Measurements from ENCODE around the gene KCNA4. TPM values are rescaled to one million over a fixed set of nuclear protein-coding genes. Genes with fewer than 3 reads are reported as not detected.

The KCNA4 gene
- total RNA-seq (2014; rRNA removed; shearing (Covaris generic); ENCODE audit: low replicate concordance) = not detected in 2 replicates

DNA sequence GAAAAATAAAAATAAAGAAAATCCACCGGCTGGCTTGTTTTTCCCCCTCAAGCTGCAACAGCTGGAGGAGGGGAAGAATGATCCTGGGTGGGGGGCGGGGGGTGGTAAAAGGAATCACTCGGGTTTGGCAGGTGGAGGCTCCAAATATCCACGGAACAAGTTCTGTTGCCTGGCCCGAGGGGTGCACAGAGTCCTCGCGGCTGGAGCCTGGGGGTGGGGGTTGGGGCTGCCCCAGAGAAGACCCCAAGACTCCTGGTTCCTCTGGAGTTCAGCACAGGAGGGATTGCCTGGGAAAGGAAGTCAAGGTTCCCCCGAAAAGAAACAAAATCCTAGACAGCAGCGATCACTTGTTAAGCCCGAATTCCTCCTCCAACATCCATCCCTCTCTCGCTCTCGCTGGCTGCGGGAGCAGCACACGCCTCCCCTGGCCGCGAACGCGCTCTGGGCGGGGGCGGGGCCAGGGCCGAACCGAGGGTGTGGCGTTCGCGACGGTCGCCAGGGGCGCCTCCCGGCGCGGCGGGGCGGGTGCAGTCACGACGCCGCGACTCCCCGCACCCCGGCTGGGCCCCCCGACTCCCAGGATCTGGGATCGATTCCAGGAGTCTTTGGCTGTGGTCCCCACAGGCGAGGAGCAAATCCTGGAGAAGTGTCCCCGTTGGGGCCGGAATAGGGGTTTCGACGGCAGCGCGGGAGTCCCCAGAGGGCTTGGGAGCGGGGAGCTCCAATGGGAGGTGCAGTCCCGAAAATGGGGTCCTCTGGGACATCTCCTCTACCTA is at the start of gene KCNA4:
Gene KCNA4, minus strand, starts transcription at position 443 of the 776 bp plus-strand sequence. CDS start 4,352 bp downstream, outside the sequence.
- H3K79me2 ChIP-seq (ENCODE audit: low read length) = no peaks in the 10 kb centered on the region
- H3K9ac ChIP-seq (ENCODE audit: low read length) = no peak within 1 kb of the TSS
- no peaks in the 10 kb centered on the region for H3K27me3 ChIP-seq (ENCODE audit: low read length)
- no peaks in the 10 kb centered on the region; the same call in 1 of the 2 replicates for H3K9me3 ChIP-seq (ENCODE audit: low read length)
- H3K4me3 ChIP-seq (ENCODE audit: low read length) = no peak within 1 kb of the TSS
- H3K4me2 ChIP-seq (ENCODE audit: low read depth, low read length, poor library complexity, severe bottlenecking) = no peak within 1 kb of the TSS
- no peaks in the 10 kb centered on the region for H4K20me1 ChIP-seq (ENCODE audit: insufficient read depth, low read depth, low read length)
- H3K4me1 ChIP-seq (ENCODE audit: low read length) = no peaks in the 10 kb centered on the region
- no peak for DNase-seq
- H3K27ac ChIP-seq (ENCODE audit: low read length) = no peak within 1 kb of the TSS
- 0 out of 2 replicates have a peak, but pooled peaks cover 2% of the 10 kb centered on the region for H3K9me2 ChIP-seq (replicated peaks; ENCODE audit: insufficient read depth, low read length)
- H3K36me3 ChIP-seq (ENCODE audit: insufficient read depth, low read length) = no peaks in the 10 kb centered on the region
- no peak within 1 kb of the TSS for H2AFZ ChIP-seq (ENCODE audit: low read length)

GRCh38 chr11:30062103-30062502 is 45.3 kb upstream of the KCNA4 start:
- no peak overlapping the region for H3K4me2 ChIP-seq (ENCODE audit: low read depth, low read length, poor library complexity, severe bottlenecking)
- H3K36me3 ChIP-seq (ENCODE audit: insufficient read depth, low read length) = no peaks in the 10 kb centered on the region
- no peaks in the 10 kb centered on the region for H3K9me3 ChIP-seq (ENCODE audit: low read length)
- H3K27ac ChIP-seq (ENCODE audit: low read length) = no peak overlapping the region
- no peak for DNase-seq
- H3K4me3 ChIP-seq (ENCODE audit: low read length) = no peak overlapping the region
- H4K20me1 ChIP-seq (ENCODE audit: insufficient read depth, low read depth, low read length) = no peaks in the 10 kb centered on the region
- H3K9ac ChIP-seq (ENCODE audit: low read length) = no peak overlapping the region
- no peak overlapping the region for H2AFZ ChIP-seq (ENCODE audit: low read length)
- H3K27me3 ChIP-seq (ENCODE audit: low read length) = no peaks in the 10 kb centered on the region
- no peaks in the 10 kb centered on the region for H3K79me2 ChIP-seq (ENCODE audit: low read length)
- no peaks in the 10 kb centered on the region for H3K9me2 ChIP-seq (replicated peaks; ENCODE audit: insufficient read depth, low read length)
- no peaks in the 10 kb centered on the region for H3K4me1 ChIP-seq (ENCODE audit: low read length)

GRCh38 chr11:30059172-30059815 is 42.5 kb upstream of the KCNA4 start:
- H3K9me2 ChIP-seq (replicated peaks; ENCODE audit: insufficient read depth, low read length) = no peaks in the 10 kb centered on the region
- H3K79me2 ChIP-seq (ENCODE audit: low read length) = no peaks in the 10 kb centered on the region
- H2AFZ ChIP-seq (ENCODE audit: low read length) = no peak overlapping the region
- H3K9ac ChIP-seq (ENCODE audit: low read length) = no peak overlapping the region
- no peak overlapping the region for H3K27ac ChIP-seq (ENCODE audit: low read length)
- H3K9me3 ChIP-seq (ENCODE audit: low read length) = no peaks in the 10 kb centered on the region
- H3K36me3 ChIP-seq (ENCODE audit: insufficient read depth, low read length) = no peaks in the 10 kb centered on the region
- H3K4me3 ChIP-seq (ENCODE audit: low read length) = no peak overlapping the region
- no peak overlapping the region for H3K4me2 ChIP-seq (ENCODE audit: low read depth, low read length, poor library complexity, severe bottlenecking)
- H3K4me1 ChIP-seq (ENCODE audit: low read length) = no peaks in the 10 kb centered on the region
- H4K20me1 ChIP-seq (ENCODE audit: insufficient read depth, low read depth, low read length) = no peaks in the 10 kb centered on the region
- H3K27me3 ChIP-seq (ENCODE audit: low read length) = no peaks in the 10 kb centered on the region
- DNase-seq = no peak

DNA sequence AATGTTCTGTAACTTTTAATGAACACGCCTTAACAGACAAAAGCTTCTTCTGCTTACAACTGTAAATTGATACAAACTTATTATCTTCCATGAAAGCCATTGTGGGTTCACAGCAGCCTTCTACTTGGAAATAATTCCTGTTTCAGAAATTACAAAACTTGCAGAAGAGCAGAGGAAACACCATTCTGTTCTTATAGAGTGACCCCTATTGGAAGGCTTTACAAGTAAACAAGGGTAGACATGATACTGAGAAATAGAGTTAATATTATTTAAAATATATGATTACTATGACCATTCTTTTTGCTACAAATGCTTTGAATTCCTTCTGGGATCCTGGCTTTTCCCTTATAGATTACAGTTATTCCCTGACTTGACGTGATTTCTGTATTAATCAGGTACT is 32.4 kb upstream of the KCNA4 start:
- Histone ChIP-seq H3K36me3 (ENCODE audit: insufficient read depth, low read length) (no peaks in the 10 kb centered on the region), H4K20me1 (ENCODE audit: insufficient read depth, low read depth, low read length) (no peaks in the 10 kb centered on the region), H3K27me3 (ENCODE audit: low read length) (no peaks in the 10 kb centered on the region), H3K4me1 (ENCODE audit: low read length) (no peaks in the 10 kb centered on the region), H3K79me2 (ENCODE audit: low read length) (no peaks in the 10 kb centered on the region), H3K4me3 (ENCODE audit: low read length) (no peak overlapping the region), H3K9ac (ENCODE audit: low read length) (no peak overlapping the region), H2AFZ (ENCODE audit: low read length) (no peak overlapping the region), H3K27ac (ENCODE audit: low read length) (no peak overlapping the region), H3K9me2 (replicated peaks; ENCODE audit: insufficient read depth, low read length) (no peaks in the 10 kb centered on the region), H3K9me3 (ENCODE audit: low read length) (no peaks in the 10 kb centered on the region), H3K4me2 (ENCODE audit: low read depth, low read length, poor library complexity, severe bottlenecking) (no peak overlapping the region)
- no peak for DNase-seq

DNA sequence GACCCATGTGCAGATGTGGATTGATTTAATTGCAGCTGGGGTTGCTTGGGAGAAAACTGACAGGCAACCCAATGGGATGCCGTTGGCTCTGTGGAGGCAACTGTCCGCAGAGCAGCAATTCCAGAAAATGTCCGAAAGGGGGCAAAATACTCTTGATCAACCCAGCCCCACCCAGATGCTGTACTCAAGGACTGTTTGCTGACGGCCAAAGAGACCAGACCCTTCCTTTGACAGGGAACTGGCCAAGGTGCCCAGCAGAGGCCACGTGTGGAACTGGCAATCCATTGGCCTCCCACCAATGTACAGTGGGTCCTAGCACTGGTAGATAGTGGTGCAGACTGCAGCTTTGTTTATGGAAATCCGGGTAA is 29.7 kb upstream of the KCNA4 start:
- Histone ChIP-seq H2AFZ (ENCODE audit: low read length) (no peak overlapping the region), H4K20me1 (ENCODE audit: insufficient read depth, low read depth, low read length) (no peaks in the 10 kb centered on the region), H3K9me3 (ENCODE audit: low read length) (no peaks in the 10 kb centered on the region), H3K4me3 (ENCODE audit: low read length) (no peak overlapping the region), H3K9ac (ENCODE audit: low read length) (no peak overlapping the region), H3K4me2 (ENCODE audit: low read depth, low read length, poor library complexity, severe bottlenecking) (no peak overlapping the region), H3K27me3 (ENCODE audit: low read length) (no peaks in the 10 kb centered on the region), H3K9me2 (replicated peaks; ENCODE audit: insufficient read depth, low read length) (no peaks in the 10 kb centered on the region), H3K4me1 (ENCODE audit: low read length) (no peaks in the 10 kb centered on the region), H3K27ac (ENCODE audit: low read length) (no peak overlapping the region), H3K36me3 (ENCODE audit: insufficient read depth, low read length) (no peaks in the 10 kb centered on the region), H3K79me2 (ENCODE audit: low read length) (no peaks in the 10 kb centered on the region)
- DNase-seq = no peak

DNA sequence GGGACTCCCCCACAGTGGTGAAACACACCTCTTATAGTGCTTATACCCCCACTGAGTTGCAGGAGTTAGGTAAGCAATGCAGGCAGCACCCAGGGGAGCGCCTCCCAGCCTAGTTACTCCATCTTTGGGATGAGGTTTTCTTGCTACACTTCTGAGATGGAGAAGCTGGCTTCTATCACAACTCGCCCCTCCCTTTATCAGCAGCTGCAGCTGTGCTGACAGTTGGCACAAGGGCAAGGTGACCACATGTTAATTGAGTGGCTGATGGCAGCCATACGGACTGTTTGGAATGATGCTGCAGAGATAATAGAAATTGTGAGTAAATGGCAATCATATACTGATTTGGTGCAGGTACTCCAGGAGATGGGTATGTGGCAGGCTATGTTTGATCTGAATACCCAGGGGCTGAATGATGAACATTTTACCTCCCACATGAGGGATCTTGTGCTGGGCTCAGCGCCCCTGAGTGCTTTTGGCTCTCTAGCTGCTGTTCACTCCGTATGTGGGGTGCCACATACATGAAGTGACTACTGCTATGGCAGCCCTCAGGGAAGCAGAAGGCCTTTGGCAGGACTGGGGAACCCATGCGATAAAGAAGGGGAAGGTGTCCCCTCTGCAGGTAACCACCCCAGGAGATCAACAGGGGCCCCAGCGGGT is 29.2 kb upstream of the KCNA4 start:
- no peak overlapping the region for H3K4me2 ChIP-seq (ENCODE audit: low read depth, low read length, poor library complexity, severe bottlenecking)
- H3K9me3 ChIP-seq (ENCODE audit: low read length) = no peaks in the 10 kb centered on the region
- no peaks in the 10 kb centered on the region for H4K20me1 ChIP-seq (ENCODE audit: insufficient read depth, low read depth, low read length)
- no peak overlapping the region for H3K27ac ChIP-seq (ENCODE audit: low read length)
- no peak overlapping the region for H3K9ac ChIP-seq (ENCODE audit: low read length)
- H3K4me3 ChIP-seq (ENCODE audit: low read length) = no peak overlapping the region
- DNase-seq = no peak
- no peaks in the 10 kb centered on the region for H3K36me3 ChIP-seq (ENCODE audit: insufficient read depth, low read length)
- no peak overlapping the region for H2AFZ ChIP-seq (ENCODE audit: low read length)
- H3K4me1 ChIP-seq (ENCODE audit: low read length) = no peaks in the 10 kb centered on the region
- no peaks in the 10 kb centered on the region for H3K9me2 ChIP-seq (replicated peaks; ENCODE audit: insufficient read depth, low read length)
- no peaks in the 10 kb centered on the region for H3K79me2 ChIP-seq (ENCODE audit: low read length)
- no peaks in the 10 kb centered on the region for H3K27me3 ChIP-seq (ENCODE audit: low read length)

GRCh38 chr11:30045144-30045543 is 28.3 kb upstream of the KCNA4 start:
- no peaks in the 10 kb centered on the region for H3K36me3 ChIP-seq (ENCODE audit: insufficient read depth, low read length)
- H3K9ac ChIP-seq (ENCODE audit: low read length) = no peak overlapping the region
- H3K79me2 ChIP-seq (ENCODE audit: low read length) = no peaks in the 10 kb centered on the region
- H3K4me2 ChIP-seq (ENCODE audit: low read depth, low read length, poor library complexity, severe bottlenecking) = no peak overlapping the region
- H2AFZ ChIP-seq (ENCODE audit: low read length) = no peak overlapping the region
- H3K27me3 ChIP-seq (ENCODE audit: low read length) = no peaks in the 10 kb centered on the region
- no peaks in the 10 kb centered on the region for H3K9me2 ChIP-seq (replicated peaks; ENCODE audit: insufficient read depth, low read length)
- DNase-seq = no peak
- H4K20me1 ChIP-seq (ENCODE audit: insufficient read depth, low read depth, low read length) = no peaks in the 10 kb centered on the region
- H3K4me1 ChIP-seq (ENCODE audit: low read length) = no peaks in the 10 kb centered on the region
- no peak overlapping the region for H3K4me3 ChIP-seq (ENCODE audit: low read length)
- H3K27ac ChIP-seq (ENCODE audit: low read length) = no peak overlapping the region
- H3K9me3 ChIP-seq (ENCODE audit: low read length) = no peaks in the 10 kb centered on the region

DNA sequence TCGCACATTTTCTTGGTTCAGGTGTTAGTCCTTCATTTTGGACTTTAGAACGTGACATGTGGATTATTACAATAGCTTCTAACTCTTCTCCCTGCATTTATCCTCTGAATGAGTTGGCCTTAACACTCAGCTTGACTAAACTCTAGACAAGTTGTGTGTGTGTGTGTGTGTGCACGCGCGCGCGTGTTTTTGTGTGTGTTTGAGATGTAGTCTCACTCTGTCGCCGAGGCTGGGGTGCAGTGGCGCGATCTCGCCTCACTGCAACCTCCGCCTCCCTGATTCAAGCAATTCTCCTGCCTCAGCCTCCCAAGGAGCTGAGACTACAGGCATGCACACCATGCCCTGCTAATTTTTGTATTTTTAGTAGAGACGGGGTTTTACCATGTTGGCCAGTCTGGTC is 24.3 kb upstream of the KCNA4 start:
- no peak overlapping the region for H3K4me3 ChIP-seq (ENCODE audit: low read length)
- H4K20me1 ChIP-seq (ENCODE audit: insufficient read depth, low read depth, low read length) = no peaks in the 10 kb centered on the region
- no peak overlapping the region for H2AFZ ChIP-seq (ENCODE audit: low read length)
- no peaks in the 10 kb centered on the region; the same call in 1 of the 2 replicates for H3K9me2 ChIP-seq (replicated peaks; ENCODE audit: insufficient read depth, low read length)
- H3K4me1 ChIP-seq (ENCODE audit: low read length) = no peaks in the 10 kb centered on the region
- H3K9ac ChIP-seq (ENCODE audit: low read length) = no peak overlapping the region
- H3K36me3 ChIP-seq (ENCODE audit: insufficient read depth, low read length) = no peaks in the 10 kb centered on the region
- no peaks in the 10 kb centered on the region for H3K9me3 ChIP-seq (ENCODE audit: low read length)
- no peaks in the 10 kb centered on the region for H3K27me3 ChIP-seq (ENCODE audit: low read length)
- no peaks in the 10 kb centered on the region for H3K79me2 ChIP-seq (ENCODE audit: low read length)
- no peak for DNase-seq
- H3K4me2 ChIP-seq (ENCODE audit: low read depth, low read length, poor library complexity, severe bottlenecking) = no peak overlapping the region
- H3K27ac ChIP-seq (ENCODE audit: low read length) = no peak overlapping the region
